CD4-positive, alpha-beta T cell (primary cell): ENCODE results near the gene GPC5. TPM values are rescaled to one million over a fixed set of nuclear protein-coding genes. Genes with fewer than 3 reads are reported as not detected.

Experiments
- ATAC-seq: fragments of 200-7000 bp; cut with Tn5 transposase; one replicate; pipeline ENCODE4 v1.10.0; 2022; ENCODE audit warnings: mild to moderate bottlenecking; ENCODE audit not compliant: poor library complexity
- CTCF ChIA-PET: fragments of 350-600 bp; sonication (Branson Sonifier 250); formaldehyde crosslinking; loops from one replicate; lab custom pipeline; 2021; ENCODE audit warnings: antibody characterized with exemption, inconsistent platforms; lab: Charles Lee
- POLR2A ChIA-PET: fragments of 350-600 bp; sonication (Branson Sonifier 250); formaldehyde crosslinking; loops from one replicate; lab custom pipeline; 2021; ENCODE audit warnings: antibody characterized with exemption, inconsistent platforms; lab: Charles Lee
- DNase-seq, 14 experiments: peaks; one replicate each; pipeline ENCODE4 v3.0.0-alpha.2; 2013 to 2020; ENCODE audit warnings: mixed read lengths in 2 of 14
- H3K27ac ChIP-seq, 2 donors: one replicate each; pipeline versions ENCODE4 v1.5.1 to v1.7.0; 2013; ENCODE audit warnings: low read length in 2 of 2, low read depth in 1 of 2, mild to moderate bottlenecking in 1 of 2
- H3K27me3 ChIP-seq, 2 experiments: 1 replicate in 1 of 2; 2 replicates in 1 of 2; pipeline versions ENCODE4 v1.6.1 to v1.7.0; 2013; ENCODE audit warnings: low read length in 2 of 2, control low read depth in 1 of 2, mild to moderate bottlenecking in 1 of 2, moderate library complexity in 1 of 2; ENCODE audit not compliant: insufficient read depth in 2 of 2, control insufficient read depth in 1 of 2
- H3K36me3 ChIP-seq: one replicate; pipeline ENCODE4 v1.6.1; 2013; ENCODE audit warnings: low read length, control low read depth; ENCODE audit not compliant: insufficient read depth
- H3K4me1 ChIP-seq: one replicate; pipeline ENCODE4 v1.6.1; 2013; ENCODE audit warnings: low read length, control low read depth; ENCODE audit not compliant: insufficient read depth
- H3K4me3 ChIP-seq: one replicate; pipeline ENCODE4 v1.5.1; 2013; ENCODE audit warnings: mild to moderate bottlenecking, low read length, moderate library complexity
- H3K9me3 ChIP-seq, 2 experiments: 1 replicate in 1 of 2; 2 replicates in 1 of 2; pipeline versions ENCODE4 v1.6.1 to v1.7.0; 2013; ENCODE audit warnings: low read length in 2 of 2, mild to moderate bottlenecking in 2 of 2, control low read depth in 1 of 2, moderate library complexity in 1 of 2; ENCODE audit not compliant: control insufficient read depth in 1 of 2, insufficient read depth in 1 of 2
- H3K27ac Mint-ChIP-seq: one replicate; pipeline ENCODE4 v1.8.0; 2020; ENCODE audit warnings: mixed read lengths
- H3K27me3 Mint-ChIP-seq: one replicate; pipeline ENCODE4 v1.8.0; 2021; ENCODE audit warnings: mixed read lengths
- H3K36me3 Mint-ChIP-seq: one replicate; pipeline ENCODE4 v1.8.0; 2021; ENCODE audit warnings: low read depth, mixed read lengths
- H3K4me1 Mint-ChIP-seq: one replicate; pipeline ENCODE4 v1.8.0; 2021; ENCODE audit warnings: low read depth, mixed read lengths
- H3K4me3 Mint-ChIP-seq: one replicate; pipeline ENCODE4 v1.8.0; 2020; ENCODE audit warnings: mild to moderate bottlenecking, mixed read lengths
- H3K9me3 Mint-ChIP-seq: one replicate; pipeline ENCODE4 v1.8.0; 2020; ENCODE audit warnings: mixed read lengths
- intact Hi-C, 2 experiments: fragments of 100-400 bp; cut with DNase I in 1 of 2; cut with micrococcal nuclease in 1 of 2; formaldehyde crosslinking; loops; one replicate each; pipeline versions ENCODE4 v1.15.1 to v1.9.0; 2023 to 2025; cut with DNase I, micrococcal nuclease
- total RNA-seq, 174 experiments: library from RNA in 2 of 174; stranded (reverse) in 2 of 174; gene quantifications; one replicate each; pipeline ENCODE4 v1.2.3 and lab custom pipeline; 2021 to 2026
- TF ChIP-seq, protein P1 (sequence below): fragments of 200-600 bp; IDR thresholded peaks from one replicate; pipeline ENCODE4 v1.8.0; 2022; ENCODE audit warnings: antibody characterized with exemption, mild to moderate bottlenecking

GPC5 gene
- total RNA-seq, 2 experiments from 2014 or later: not detected

DNA sequence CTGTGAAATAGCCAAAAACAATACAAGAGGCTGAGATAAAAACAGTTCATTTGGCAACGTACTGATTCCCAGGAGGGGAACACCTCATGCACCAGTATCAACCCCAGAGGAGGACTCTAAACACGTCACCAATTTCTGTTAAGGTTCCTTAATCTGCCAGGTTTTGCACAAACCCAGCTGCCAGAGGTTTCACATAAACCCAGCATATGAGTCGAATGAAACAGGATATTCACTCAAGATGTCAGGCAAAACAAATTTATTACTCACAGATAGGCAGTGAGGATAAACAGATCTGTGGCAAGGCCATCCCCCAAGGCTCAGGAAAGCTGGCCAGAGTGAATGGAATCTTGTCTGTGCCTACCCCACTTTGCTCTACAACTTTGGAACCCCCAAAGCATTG, 210.9 kb downstream of the GPC5 start:
- Mint-ChIP-seq H3K4me3 (no peak overlapping the region), H3K27ac (no peak overlapping the region), H3K4me1 (no peaks in the 10 kb centered on the region), H3K36me3 (no peaks in the 10 kb centered on the region), H3K27me3 (no peaks in the 10 kb centered on the region), H3K9me3 (no peaks in the 10 kb centered on the region)
- H3K4me1 ChIP-seq: no peaks in the 10 kb centered on the region
- TF ChIP-seq, protein P1, sequence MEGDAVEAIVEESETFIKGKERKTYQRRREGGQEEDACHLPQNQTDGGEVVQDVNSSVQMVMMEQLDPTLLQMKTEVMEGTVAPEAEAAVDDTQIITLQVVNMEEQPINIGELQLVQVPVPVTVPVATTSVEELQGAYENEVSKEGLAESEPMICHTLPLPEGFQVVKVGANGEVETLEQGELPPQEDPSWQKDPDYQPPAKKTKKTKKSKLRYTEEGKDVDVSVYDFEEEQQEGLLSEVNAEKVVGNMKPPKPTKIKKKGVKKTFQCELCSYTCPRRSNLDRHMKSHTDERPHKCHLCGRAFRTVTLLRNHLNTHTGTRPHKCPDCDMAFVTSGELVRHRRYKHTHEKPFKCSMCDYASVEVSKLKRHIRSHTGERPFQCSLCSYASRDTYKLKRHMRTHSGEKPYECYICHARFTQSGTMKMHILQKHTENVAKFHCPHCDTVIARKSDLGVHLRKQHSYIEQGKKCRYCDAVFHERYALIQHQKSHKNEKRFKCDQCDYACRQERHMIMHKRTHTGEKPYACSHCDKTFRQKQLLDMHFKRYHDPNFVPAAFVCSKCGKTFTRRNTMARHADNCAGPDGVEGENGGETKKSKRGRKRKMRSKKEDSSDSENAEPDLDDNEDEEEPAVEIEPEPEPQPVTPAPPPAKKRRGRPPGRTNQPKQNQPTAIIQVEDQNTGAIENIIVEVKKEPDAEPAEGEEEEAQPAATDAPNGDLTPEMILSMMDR: no peak
- ChIA-PET POLR2A (no interaction called here), CTCF (no interaction called here)
- no peaks in the 10 kb centered on the region for H3K27me3 ChIP-seq
- H3K9me3 ChIP-seq: no peaks in the 10 kb centered on the region
- ATAC-seq (no peak), DNase-seq (no peak)
- intact Hi-C loops: no loop called here
- H3K27ac ChIP-seq: no peak overlapping the region
- no peaks in the 10 kb centered on the region for H3K36me3 ChIP-seq
- H3K4me3 ChIP-seq: no peak overlapping the region

DNA sequence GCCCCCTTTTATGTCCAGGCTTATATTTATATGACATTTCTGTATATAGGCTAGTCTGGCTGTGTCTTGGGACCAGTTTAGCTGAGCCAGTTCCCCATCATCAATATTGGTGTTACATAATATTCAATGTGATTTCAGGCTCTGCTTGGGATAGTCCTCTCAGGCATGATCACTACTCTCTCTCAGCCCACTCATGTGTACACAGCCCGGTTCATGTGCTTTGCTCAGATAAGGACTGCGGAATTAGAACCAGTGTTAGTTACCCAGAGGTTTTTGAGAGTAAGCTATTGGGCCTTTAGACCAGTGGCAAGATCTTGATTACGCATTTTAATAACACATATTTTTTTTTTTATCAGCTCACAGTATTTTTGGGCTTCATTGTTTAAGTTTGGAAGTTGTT, 219.9 kb downstream of the GPC5 start:
- Histone ChIP-seq H3K36me3 (no peaks in the 10 kb centered on the region), H3K4me3 (no peak overlapping the region), H3K27ac (no peak overlapping the region), H3K27me3 (no peaks in the 10 kb centered on the region), H3K9me3 (no peaks in the 10 kb centered on the region), H3K4me1 (no peaks in the 10 kb centered on the region)
- ChIA-PET POLR2A (no interaction called here), CTCF (no interaction called here)
- DNase-seq (no peak), ATAC-seq (no peak)
- Mint-ChIP-seq H3K36me3 (no peaks in the 10 kb centered on the region), H3K4me1 (no peaks in the 10 kb centered on the region), H3K4me3 (no peak overlapping the region), H3K27ac (no peak overlapping the region), H3K9me3 (no peaks in the 10 kb centered on the region), H3K27me3 (no peaks in the 10 kb centered on the region)
- TF ChIP-seq, protein P1: no peak
- intact Hi-C loops: no loop called here

DNA sequence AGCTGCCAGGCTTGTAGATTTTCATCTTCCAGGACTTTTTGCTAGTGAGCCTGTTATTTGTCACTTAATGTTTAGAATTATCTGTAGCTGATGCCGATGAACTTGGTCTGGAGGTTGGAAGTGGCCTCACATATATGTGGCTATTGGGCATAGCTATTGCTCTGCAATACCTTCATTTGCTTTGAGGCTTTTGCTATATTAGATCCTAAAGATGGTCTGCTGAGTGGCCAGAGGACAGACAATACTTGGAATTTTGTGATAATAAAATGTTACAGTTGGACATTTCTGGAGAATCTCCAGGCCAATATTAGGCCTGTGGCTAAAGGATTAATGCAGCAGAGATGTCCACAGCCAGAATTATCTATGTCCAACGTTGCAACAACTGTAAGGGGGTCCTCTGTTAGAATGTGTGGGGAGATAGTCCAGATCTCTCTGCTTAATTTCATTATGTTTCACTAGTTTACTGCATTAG, 222.3 kb downstream of the GPC5 start:
- TF ChIP-seq, protein P1: no peak
- ATAC-seq (no peak), DNase-seq (no peak)
- ChIA-PET POLR2A (no interaction called here), CTCF (no interaction called here)
- H3K9me3 ChIP-seq: no peaks in the 10 kb centered on the region
- no peaks in the 10 kb centered on the region for H3K36me3 ChIP-seq
- H3K36me3 Mint-ChIP-seq: no peaks in the 10 kb centered on the region
- H3K9me3 Mint-ChIP-seq: no peaks in the 10 kb centered on the region
- no peaks in the 10 kb centered on the region for H3K4me1 ChIP-seq
- intact Hi-C loops: no loop called here
- no peaks in the 10 kb centered on the region for H3K27me3 Mint-ChIP-seq
- no peak overlapping the region for H3K4me3 Mint-ChIP-seq
- no peaks in the 10 kb centered on the region for H3K4me1 Mint-ChIP-seq
- H3K27ac ChIP-seq: no peak overlapping the region
- H3K27me3 ChIP-seq: no peaks in the 10 kb centered on the region
- no peak overlapping the region for H3K4me3 ChIP-seq
- no peak overlapping the region for H3K27ac Mint-ChIP-seq
